ENCODE data around the gene CORO6.
A peak's percentile ranks its signal among the peaks of the same experiment; 100 is the strongest.

Gene CORO6

GRCh38 chr17:29590411-29591145 lies 32.1 kb downstream of the CORO6 start:
- TF ChIP-seq SUZ12 (IDR thresholded peaks at IDR 0.05; ENCODE audit: extremely low read depth, insufficient read depth, insufficient read length), result no peak
- no peak for TF ChIP-seq YY1 (IDR thresholded peaks at IDR 0.05; ENCODE audit: insufficient read depth, insufficient read length)
- TF ChIP-seq ZNF274 (IDR thresholded peaks at IDR 0.05; ENCODE audit: low read depth, low read length), result no peak
- peaks cover 38% of the 10 kb centered on the region for H3K27me3 ChIP-seq (ENCODE audit: insufficient read depth, insufficient read length)
- no peaks in the 10 kb centered on the region for H3K36me3 ChIP-seq (ENCODE audit: insufficient read depth, insufficient read length, low read length)
- H3K9me3 ChIP-seq (ENCODE audit: insufficient read depth, low read length), result no peaks in the 10 kb centered on the region
- DNase-seq (ENCODE audit: low read depth, low spot score), result no peak
- peak overlapping the region; percentile 45 for H3K4me3 ChIP-seq (ENCODE audit: insufficient read length, low read depth)
- H3K4me1 ChIP-seq (ENCODE audit: insufficient read depth, insufficient read length), result peaks cover 27% of the 10 kb centered on the region
- H3K9ac ChIP-seq (ENCODE audit: insufficient read length, low read depth), result peak overlapping the region; percentile 76

GRCh38 chr17:29589524-29590410 lies 32.9 kb downstream of the CORO6 start, which contains the start of gene GIT1:
Gene GIT1, minus strand, starts transcription at chr17:29589648. Its CDS starts 270 bp downstream, at chr17:29589378.
- Histone ChIP-seq H3K36me3 (ENCODE audit: insufficient read depth, insufficient read length, low read length) (no peaks in the 10 kb centered on the region), H3K4me1 (ENCODE audit: insufficient read depth, insufficient read length) (peaks cover 30% of the 10 kb centered on the region), H3K9me3 (ENCODE audit: insufficient read depth, low read length) (no peaks in the 10 kb centered on the region), H3K9ac (ENCODE audit: insufficient read length, low read depth) (peak within 1 kb of the TSS; percentile 80), H3K4me3 (ENCODE audit: insufficient read length, low read depth) (peak within 1 kb of the TSS; percentile 73), H3K27me3 (ENCODE audit: insufficient read depth, insufficient read length) (peaks cover 38% of the 10 kb centered on the region)
- no peak for DNase-seq (ENCODE audit: low read depth, low spot score)
- TF ChIP-seq SUZ12 (IDR thresholded peaks at IDR 0.05; ENCODE audit: extremely low read depth, insufficient read depth, insufficient read length) (no peak), ZNF274 (IDR thresholded peaks at IDR 0.05; ENCODE audit: low read depth, low read length) (no peak), YY1 (IDR thresholded peaks at IDR 0.05; ENCODE audit: insufficient read depth, insufficient read length) (no peak)

GRCh38 chr17:29588562-29589411 lies 33.9 kb downstream of the CORO6 start:
- H3K27me3 ChIP-seq (ENCODE audit: insufficient read depth, insufficient read length), result peaks cover 29% of the 10 kb centered on the region
- peaks cover 26% of the 10 kb centered on the region for H3K4me1 ChIP-seq (ENCODE audit: insufficient read depth, insufficient read length)
- no peak for DNase-seq (ENCODE audit: low read depth, low spot score)
- H3K36me3 ChIP-seq (ENCODE audit: insufficient read depth, insufficient read length, low read length), result no peaks in the 10 kb centered on the region
- no peaks in the 10 kb centered on the region for H3K9me3 ChIP-seq (ENCODE audit: insufficient read depth, low read length)
- H3K9ac ChIP-seq (ENCODE audit: insufficient read length, low read depth), result peak overlapping the region; percentile 80
- TF ChIP-seq YY1 (IDR thresholded peaks at IDR 0.05; ENCODE audit: insufficient read depth, insufficient read length), result no peak
- TF ChIP-seq ZNF274 (IDR thresholded peaks at IDR 0.05; ENCODE audit: low read depth, low read length), result no peak
- TF ChIP-seq SUZ12 (IDR thresholded peaks at IDR 0.05; ENCODE audit: extremely low read depth, insufficient read depth, insufficient read length), result no peak
- H3K4me3 ChIP-seq (ENCODE audit: insufficient read length, low read depth), result peak overlapping the region; percentile 73

DNA sequence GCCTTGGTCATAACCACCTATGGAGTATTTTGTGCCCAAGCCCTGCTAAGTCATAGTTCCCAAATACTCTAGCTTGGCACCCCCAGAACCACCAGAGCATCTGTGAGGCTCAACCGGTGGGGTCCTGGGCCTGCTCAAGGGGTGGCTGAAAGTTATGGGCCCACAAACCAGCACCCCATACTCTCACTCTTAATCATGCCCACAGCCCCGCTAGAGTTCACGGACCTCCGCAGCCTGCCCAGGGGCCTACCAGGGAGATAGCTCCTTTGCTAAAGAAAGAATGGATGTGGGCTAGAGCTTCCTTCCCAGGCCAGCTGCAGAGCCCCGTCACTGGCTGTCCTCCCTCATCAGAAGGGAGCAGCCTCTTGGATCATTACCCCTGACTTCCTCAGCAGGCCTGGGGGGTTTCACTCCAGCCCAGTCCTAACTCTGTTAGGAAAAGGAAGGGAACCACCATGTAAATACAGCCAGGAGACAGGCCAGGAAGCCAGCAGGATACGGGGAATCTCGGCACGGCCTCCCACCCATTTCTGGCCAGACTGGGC lies 34.6 kb downstream of the CORO6 start:
- H3K9ac ChIP-seq (ENCODE audit: insufficient read length, low read depth), result peak overlapping the region; percentile 80
- peaks cover 3% of the 10 kb centered on the region for H3K36me3 ChIP-seq (ENCODE audit: insufficient read depth, insufficient read length, low read length)
- peaks cover 6% of the 10 kb centered on the region; the same call in 1 of the 2 replicates for H3K9me3 ChIP-seq (ENCODE audit: insufficient read depth, low read length)
- TF ChIP-seq SUZ12 (IDR thresholded peaks at IDR 0.05; ENCODE audit: extremely low read depth, insufficient read depth, insufficient read length) (no peak), ZNF274 (IDR thresholded peaks at IDR 0.05; ENCODE audit: low read depth, low read length) (no peak), YY1 (IDR thresholded peaks at IDR 0.05; ENCODE audit: insufficient read depth, insufficient read length) (no peak)
- H3K4me3 ChIP-seq (ENCODE audit: insufficient read length, low read depth), result peak overlapping the region; percentile 73
- H3K27me3 ChIP-seq (ENCODE audit: insufficient read depth, insufficient read length), result peaks cover 26% of the 10 kb centered on the region
- peaks cover 26% of the 10 kb centered on the region for H3K4me1 ChIP-seq (ENCODE audit: insufficient read depth, insufficient read length)
- DNase-seq (ENCODE audit: low read depth, low spot score), result no peak

GRCh38 chr17:29587591-29587990 lies 35.1 kb downstream of the CORO6 start:
- H3K9ac ChIP-seq (ENCODE audit: insufficient read length, low read depth), result no peak overlapping the region
- no peak overlapping the region for H3K4me3 ChIP-seq (ENCODE audit: insufficient read length, low read depth)
- peaks cover 23% of the 10 kb centered on the region for H3K4me1 ChIP-seq (ENCODE audit: insufficient read depth, insufficient read length)

GRCh38 chr17:29586676-29587469 lies 35.8 kb downstream of the CORO6 start:
- Histone ChIP-seq H3K9ac (ENCODE audit: insufficient read length, low read depth) (peak overlapping the region; percentile 1), H3K36me3 (ENCODE audit: insufficient read depth, insufficient read length, low read length) (peaks cover 15% of the 10 kb centered on the region), H3K4me1 (ENCODE audit: insufficient read depth, insufficient read length) (peaks cover 19% of the 10 kb centered on the region), H3K9me3 (ENCODE audit: insufficient read depth, low read length) (peaks cover 6% of the 10 kb centered on the region; the same call in 1 of the 2 replicates), H3K27me3 (ENCODE audit: insufficient read depth, insufficient read length) (peaks cover 26% of the 10 kb centered on the region), H3K4me3 (ENCODE audit: insufficient read length, low read depth) (no peak overlapping the region)
- TF ChIP-seq SUZ12 (IDR thresholded peaks at IDR 0.05; ENCODE audit: extremely low read depth, insufficient read depth, insufficient read length), result no peak
- no peak for TF ChIP-seq ZNF274 (IDR thresholded peaks at IDR 0.05; ENCODE audit: low read depth, low read length)
- TF ChIP-seq YY1 (IDR thresholded peaks at IDR 0.05; ENCODE audit: insufficient read depth, insufficient read length), result no peak
- DNase-seq (ENCODE audit: low read depth, low spot score), result no peak

More at GRCh38 chr17:29587591-29587990, 35.1 kb downstream of the CORO6 start:
- no peak for DNase-seq (ENCODE audit: low read depth, low spot score)
- Histone ChIP-seq H3K27me3 (ENCODE audit: insufficient read depth, insufficient read length) (peaks cover 26% of the 10 kb centered on the region), H3K36me3 (ENCODE audit: insufficient read depth, insufficient read length, low read length) (peaks cover 7% of the 10 kb centered on the region), H3K9me3 (ENCODE audit: insufficient read depth, low read length) (peaks cover 6% of the 10 kb centered on the region; the same call in 1 of the 2 replicates)
- TF ChIP-seq SUZ12 (IDR thresholded peaks at IDR 0.05; ENCODE audit: extremely low read depth, insufficient read depth, insufficient read length) (no peak), ZNF274 (IDR thresholded peaks at IDR 0.05; ENCODE audit: low read depth, low read length) (no peak)

Data from NT2/D1 (cell line).